GM10266 (cell line): ENCODE results near the gene VPS13D.

ENCODE experiments used
- DNase-seq: peaks from one replicate; pipeline ENCODE4 v3.0.0; 2012; ENCODE audit errors: extremely low spot score
- CTCF ChIP-seq: IDR thresholded peaks from 2 replicates; pipeline ENCODE4 v1.5.1; 2012; ENCODE audit warnings: mild to moderate bottlenecking, low read depth; ENCODE audit not compliant: control insufficient read depth, insufficient read depth; ENCODE audit errors: missing control alignments

Gene VPS13D

GRCh38 chr1:12435639-12436344 is 206.0 kb downstream of the VPS13D start:
- TF ChIP-seq CTCF: no peak

GRCh38 chr1:12436345-12436658 is 206.5 kb downstream of the VPS13D start:
- DNase-seq: no peak

More at GRCh38 chr1:12435639-12436344, 206.0 kb downstream of the VPS13D start:
- peak; percentile 21 for DNase-seq

GRCh38 chr1:12436817-12437599 is 207.2 kb downstream of the VPS13D start:
- TF ChIP-seq CTCF: no peak
- no peak for DNase-seq

More at GRCh38 chr1:12436345-12436658, 206.5 kb downstream of the VPS13D start:
- no peak for TF ChIP-seq CTCF

- no peak for DNase-seq
- TF ChIP-seq CTCF: no peak
Observed at GRCh38 chr1:12437629-12438028, 207.8 kb downstream of the VPS13D start.

GRCh38 chr1:12438349-12438924 is 208.6 kb downstream of the VPS13D start:
- no peak for TF ChIP-seq CTCF
- no peak for DNase-seq

- no peak for TF ChIP-seq CTCF
- no peak for DNase-seq
Observed at GRCh38 chr1:12439073-12439472, 209.2 kb downstream of the VPS13D start.

- no peak for TF ChIP-seq CTCF
- no peak for DNase-seq
Observed at GRCh38 chr1:12441414-12442105, 211.7 kb downstream of the VPS13D start.
